ENCODE results near the gene AQP12B. TPM values are rescaled to one million over a fixed set of nuclear protein-coding genes. Genes with fewer than 3 reads are reported as not detected.

AQP12B gene
- total RNA-seq, 1 donor from 2014 or later: not detected

GRCh38 chr2:240628808-240629618, 53.7 kb downstream of the AQP12B start:
- ATAC-seq: no peak
- intact Hi-C loops (cut with micrococcal nuclease): no loop called here
- DNase-seq: no peak

- intact Hi-C loops (cut with micrococcal nuclease): no loop called here
- no peak for DNase-seq
- ATAC-seq: no peak
Observed at GRCh38 chr2:240628507-240628807, 54.2 kb downstream of the AQP12B start.

- ATAC-seq: no peak
- peak; percentile 25 for DNase-seq
- intact Hi-C loops (cut with micrococcal nuclease): no loop called here
Observed at GRCh38 chr2:240627736-240628506, 54.8 kb downstream of the AQP12B start.

- peak; percentile 29 for ATAC-seq
- DNase-seq: peak; percentile 46
- intact Hi-C loops (cut with micrococcal nuclease): no loop called here
Observed at GRCh38 chr2:240626531-240627300, 56.0 kb downstream of the AQP12B start.

Other genes with a start within 250 kb of the AQP12B start
- gene GPC1, start 247.2 kb downstream of the AQP12B start, total RNA-seq: 177 TPM
- 5.1 TPM for gene ANKMY1, start 124.9 kb downstream of the AQP12B start, total RNA-seq
- gene DUSP28, start 122.5 kb downstream of the AQP12B start, total RNA-seq: 13.2 TPM
- gene RNPEPL1, start 114.4 kb downstream of the AQP12B start, total RNA-seq: 105 TPM
- gene CAPN10, start 96.2 kb downstream of the AQP12B start, total RNA-seq: 51.2 TPM
- gene GPR35, start 57.4 kb downstream of the AQP12B start, total RNA-seq: 2.1 TPM
- not detected for gene AQP12A, start 9.0 kb upstream of the AQP12B start, total RNA-seq
- 1.6 TPM for gene KIF1A, start 137.3 kb upstream of the AQP12B start, total RNA-seq
- gene AGXT, start 185.9 kb upstream of the AQP12B start, total RNA-seq: 0.12 TPM
- gene MAB21L4, start 213.3 kb upstream of the AQP12B start, total RNA-seq: not detected
- gene CROCC2, start 223.5 kb upstream of the AQP12B start, total RNA-seq: not detected

Measured in left ventricle myocardium superior (tissue), 1 donor.